HCT116 (cell line): Measurements from ENCODE around the gene NDUFV3. TPM values are rescaled to one million over a fixed set of nuclear protein-coding genes. Genes with fewer than 3 reads are reported as not detected.
A peak's percentile ranks its signal among the peaks of the same experiment; 100 is the strongest.

ENCODE experiments used
- ATAC-seq: fragments of 200-7000 bp; cut with Tn5 transposase; 2 replicates; pipeline ENCODE4 v1.9.1; 2020; ENCODE audit warnings: mild to moderate bottlenecking, moderate library complexity
- BruUV-seq: library from RNA; stranded (reverse); fragments of 400-500 nt; replicated peaks from 2 replicates; lab custom pipeline; 2021; lab: Mats Ljungman, UMichigan
- CTCF ChIA-PET: fragments of 300-600 bp; sonication (Branson Sonifier 250); formaldehyde crosslinking; loops from one replicate; lab custom pipeline; 2021; ENCODE audit warnings: antibody characterized with exemption; lab: Charles Lee
- POLR2A ChIA-PET: fragments of 300-600, 350-600 bp; sonication (Branson Sonifier 250); formaldehyde crosslinking; loops from one replicate; lab custom pipeline; 2021; ENCODE audit warnings: antibody characterized with exemption; lab: Charles Lee
- RAD21 ChIA-PET, 2 experiments: fragments of 300-600 bp; sonication (Branson Sonifier 250); formaldehyde crosslinking; loops; one replicate each; lab custom pipeline; 2023; ENCODE audit warnings: low total read pairs in 2 of 2; ENCODE audit not compliant: uncharacterized antibody in 2 of 2, unreplicated experiment in 2 of 2, low non-redundant PET in 1 of 2; lab: Charles Lee
- DNase-seq: peaks from one replicate; pipeline ENCODE4 v3.0.0-alpha.2; 2010; ENCODE audit warnings: low read depth, low spot score
- H2AFZ ChIP-seq: fragments of 200-600 bp; shearing (Covaris generic), sonication (generic); 2 replicates; pipeline ENCODE4 v1.6.1; 2017; ENCODE audit warnings: low read depth, mixed run types, mixed read lengths, antibody characterized with exemption, low read length; ENCODE audit not compliant: poor library complexity, severe bottlenecking
- H3K27ac ChIP-seq: 2 replicates; pipeline ENCODE4 v1.5.1; 2012; ENCODE audit warnings: low read depth, low read length
- H3K27me3 ChIP-seq: fragments of 200-600 bp; sonication (generic); 2 replicates; pipeline ENCODE4 v1.6.1; 2016; ENCODE audit warnings: mixed run types, low read length, mixed read lengths; ENCODE audit not compliant: insufficient read depth
- H3K36me3 ChIP-seq, 2 experiments: fragments of 200-500 bp in 1 of 2; fragments of 200-600 bp in 1 of 2; sonication (Bioruptor generic) in 1 of 2; sonication (generic) in 1 of 2; 2 replicates each; pipeline versions ENCODE4 v1.5.1 to v1.6.1; 2014 to 2016; ENCODE audit warnings: low read length in 2 of 2, inconsistent platforms in 1 of 2, mixed read lengths in 1 of 2, mixed run types in 1 of 2; ENCODE audit not compliant: insufficient read depth in 2 of 2, control insufficient read depth in 1 of 2
- H3K4me1 ChIP-seq, 2 experiments: fragments of 200-600 bp in 1 of 2; sonication (generic) in 1 of 2; 2 replicates each; pipeline versions ENCODE4 v1.5.1 to v1.6.1; 2012 to 2017; ENCODE audit warnings: low read length in 2 of 2, inconsistent platforms in 1 of 2, mild to moderate bottlenecking in 1 of 2, mixed read lengths in 1 of 2, mixed run types in 1 of 2, moderate library complexity in 1 of 2; ENCODE audit not compliant: insufficient read depth in 2 of 2, control insufficient read depth in 1 of 2
- H3K4me2 ChIP-seq: fragments of 200-600 bp; sonication (generic); 2 replicates; pipeline ENCODE4 v1.6.1; 2017; ENCODE audit warnings: mixed run types, low read length, mixed read lengths
- H3K4me3 ChIP-seq, 2 experiments: fragments of 200-600 bp in 1 of 2; sonication (generic) in 1 of 2; replicated peaks in 1 of 2; 2 replicates each; pipeline ENCODE4 v1.5.1; 2011 to 2016; ENCODE audit warnings: low read length in 2 of 2, control low read depth in 1 of 2, low read depth in 1 of 2, mild to moderate bottlenecking in 1 of 2, mixed read lengths in 1 of 2, mixed run types in 1 of 2
- H3K79me2 ChIP-seq: fragments of 200-600 bp; sonication (generic); 2 replicates; pipeline ENCODE4 v1.6.1; 2017; ENCODE audit warnings: mild to moderate bottlenecking, mixed run types, low read length, moderate library complexity, mixed read lengths; ENCODE audit not compliant: insufficient read depth
- H3K9ac ChIP-seq: fragments of 200-600 bp; sonication (generic); 2 replicates; pipeline ENCODE4 v1.6.1; 2016; ENCODE audit warnings: low read length, mixed read lengths
- H3K9me2 ChIP-seq: fragments of 200-600 bp; sonication (generic), shearing (Covaris generic); 2 replicates; pipeline ENCODE4 v1.6.1; 2017; ENCODE audit warnings: mixed run types, mild to moderate bottlenecking, moderate library complexity; ENCODE audit not compliant: insufficient read depth
- H3K9me3 ChIP-seq, 2 experiments: fragments of 200-500 bp in 1 of 2; fragments of 200-600 bp in 1 of 2; sonication (Bioruptor generic) in 1 of 2; sonication (generic) in 1 of 2; 2 replicates each; pipeline ENCODE4 v1.6.1; 2014 to 2017; ENCODE audit warnings: low read length in 2 of 2, mixed read lengths in 2 of 2, inconsistent platforms in 1 of 2, low read depth in 1 of 2, mild to moderate bottlenecking in 1 of 2, mixed run types in 1 of 2, moderate library complexity in 1 of 2; ENCODE audit not compliant: control insufficient read depth in 1 of 2, insufficient read depth in 1 of 2
- H4K20me1 ChIP-seq: fragments of 200-600 bp; sonication (generic), shearing (Covaris generic); 2 replicates; pipeline ENCODE4 v1.6.1; 2017; ENCODE audit warnings: mixed run types, mild to moderate bottlenecking, moderate library complexity; ENCODE audit not compliant: insufficient read depth
- ATF3 ChIP-seq: IDR thresholded peaks from 2 replicates; pipeline ENCODE4 v1.6.1; 2012
- CBX3 ChIP-seq: IDR thresholded peaks from 2 replicates; pipeline ENCODE4 v1.6.1; 2012; ENCODE audit warnings: low read depth
- EGR1 ChIP-seq: IDR thresholded peaks from 2 replicates; pipeline ENCODE4 v1.6.1; 2012; ENCODE audit warnings: low read depth
- ELF1 ChIP-seq: IDR thresholded peaks from 2 replicates; pipeline ENCODE4 v1.6.1; 2012; ENCODE audit warnings: low read depth, borderline replicate concordance
- EZH2 ChIP-seq: fragments of 200-600 bp; sonication (generic); IDR thresholded peaks from 2 replicates; pipeline ENCODE4 v1.6.1; 2017; ENCODE audit warnings: antibody characterized with exemption, mixed run types
- EZH2phosphoT487 ChIP-seq: fragments of 200-600 bp; IDR thresholded peaks from 2 replicates; pipeline ENCODE4 v1.6.1; 2018; ENCODE audit warnings: antibody characterized with exemption, borderline replicate concordance
- FOSL1 ChIP-seq: IDR thresholded peaks from 2 replicates; pipeline ENCODE4 v1.6.1; 2012; ENCODE audit warnings: low read depth
- JUND ChIP-seq: IDR thresholded peaks from 2 replicates; pipeline ENCODE4 v1.6.1; 2012
- POLR2A ChIP-seq: IDR thresholded peaks from 2 replicates; pipeline ENCODE4 v1.7.0; 2011; ENCODE audit warnings: borderline replicate concordance; ENCODE audit not compliant: insufficient read depth, insufficient read length; ENCODE audit errors: extremely low read depth
- POLR2AphosphoS5 ChIP-seq: IDR thresholded peaks from 2 replicates; pipeline ENCODE4 v1.6.1; 2011; ENCODE audit warnings: mild to moderate bottlenecking, low read depth, low read length, moderate library complexity
- RAD21 ChIP-seq: IDR thresholded peaks from 2 replicates; pipeline ENCODE4 v1.6.1; 2012; ENCODE audit warnings: low read depth, mild to moderate bottlenecking
- SIN3A ChIP-seq: IDR thresholded peaks from 2 replicates; pipeline ENCODE4 v1.6.1; 2012; ENCODE audit warnings: low read depth
- SRF ChIP-seq: IDR thresholded peaks from 2 replicates; pipeline ENCODE4 v1.6.1; 2012; ENCODE audit warnings: low read depth
- TCF7L2 ChIP-seq: IDR thresholded peaks from 2 replicates; pipeline ENCODE4 v1.7.0; 2011; ENCODE audit warnings: borderline replicate concordance, inconsistent platforms; ENCODE audit not compliant: insufficient read depth, insufficient read length; ENCODE audit errors: extremely low read depth
- YY1 ChIP-seq: IDR thresholded peaks from 2 replicates; pipeline ENCODE4 v1.6.1; 2011; ENCODE audit warnings: low read length, low read depth, moderate library complexity, mild to moderate bottlenecking; ENCODE audit not compliant: insufficient replicate concordance; ENCODE audit errors: extremely low read depth
- ZBTB33 ChIP-seq: IDR thresholded peaks from 2 replicates; pipeline ENCODE4 v1.6.1; 2011; ENCODE audit warnings: mild to moderate bottlenecking, low read length, moderate library complexity; ENCODE audit not compliant: insufficient replicate concordance; ENCODE audit errors: extremely low read depth
- ZFX ChIP-seq: fragments of 450-650 bp; IDR thresholded peaks from 2 replicates; pipeline ENCODE4 v1.6.1; 2017
- ZNF274 ChIP-seq: fragments of 200-500 bp; sonication (Bioruptor generic); IDR thresholded peaks from 2 replicates; pipeline ENCODE4 v1.6.1; 2014; ENCODE audit warnings: mild to moderate bottlenecking, low read depth, low read length, inconsistent platforms
- intact Hi-C: fragments of 100-400 bp; cut with micrococcal nuclease; formaldehyde crosslinking; loops from 2 replicates; pipeline ENCODE4 v1.10.0; 2022
- total RNA-seq: library from RNA; stranded (reverse); gene quantifications from one replicate; pipeline ENCODE4 v1.2.1, GENCODE V29; 2021; ENCODE audit not compliant: unreplicated experiment
- TF ChIP-seq, protein P1 (sequence below): IDR thresholded peaks from 2 replicates; pipeline ENCODE4 v1.6.1; 2012
- TF ChIP-seq, protein P2 (sequence below): IDR thresholded peaks from 2 replicates; pipeline ENCODE4 v1.6.1; 2012; ENCODE audit warnings: low read depth

The NDUFV3 gene
- total RNA-seq, 1 experiment from 2014 or later, result 35.2 TPM

DNA sequence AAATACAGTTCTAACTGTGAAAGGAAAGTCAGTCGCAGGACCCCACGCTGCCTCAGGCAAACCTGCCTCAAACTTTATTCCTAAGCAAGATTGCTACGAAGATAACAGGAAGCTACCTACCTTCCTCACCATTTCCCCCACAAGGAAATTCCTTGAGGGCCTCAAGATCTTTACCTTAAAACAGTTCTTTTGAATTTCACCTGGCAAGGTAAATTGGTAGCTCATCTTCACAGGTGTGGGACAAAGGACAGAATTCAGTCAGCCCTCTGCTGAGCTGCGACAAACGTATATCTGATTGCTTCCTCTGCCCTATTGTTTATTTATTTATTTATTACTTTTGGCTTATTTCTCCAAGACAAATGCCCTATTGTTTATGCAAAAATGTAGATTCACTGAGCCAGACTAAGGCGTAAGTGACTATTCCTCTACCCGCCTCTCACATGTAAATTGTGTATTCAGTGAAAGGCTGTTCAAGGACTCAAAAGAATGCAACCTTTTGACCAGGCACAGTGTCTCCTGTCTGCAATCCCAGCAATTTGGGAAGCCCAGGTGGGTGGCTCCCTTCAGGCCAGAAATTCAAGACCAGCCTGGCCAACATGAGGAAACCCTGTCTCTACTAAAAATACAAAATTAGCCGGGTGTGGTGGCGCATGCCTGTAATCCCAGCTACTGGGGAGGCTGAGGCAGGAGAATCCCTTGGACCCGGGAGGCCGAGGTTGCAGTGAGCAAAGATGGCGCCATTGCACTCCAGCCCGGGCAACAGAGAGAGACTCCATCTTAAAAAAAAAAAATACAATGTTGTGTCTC lies 63.9 kb downstream of the NDUFV3 start:
- BruUV-seq, result no TSS peak
- ChIA-PET RAD21 (no interaction called here), CTCF (interaction anchor here (1.0 kb wide), 1 partner anchor 11 kb away, joined by 4 read pairs; no protein-coding TSS in a partner anchor), POLR2A (interaction anchor here (1.5 kb wide), 1 partner anchor 17 kb away, joined by 7 read pairs; the partner anchor contains the start of gene PKNOX1)
- intact Hi-C loops, result no loop called here
- H3K27ac ChIP-seq, result peak overlapping the region; percentile 91
- peaks cover 32 to 34% of the 10 kb centered on the region in 2 experiments for H3K4me1 ChIP-seq
- peak overlapping the region; percentile 31 for H2AFZ ChIP-seq
- no peaks in the 10 kb centered on the region for H3K27me3 ChIP-seq
- ATAC-seq (no peak), DNase-seq (no peak)
- no peaks in the 10 kb centered on the region for H3K9me2 ChIP-seq
- H3K9ac ChIP-seq, result peak overlapping the region; percentile 45; the same call in 1 of the 2 replicates
- no peaks in the 10 kb centered on the region for H3K36me3 ChIP-seq
- no peaks in the 10 kb centered on the region for H3K79me2 ChIP-seq
- peak overlapping the region; percentile 70 for H3K4me2 ChIP-seq
- no peaks in the 10 kb centered on the region for H3K9me3 ChIP-seq
- H3K4me3 ChIP-seq, result no peak overlapping the region; a peak in 1 of 4 replicates
- no peak for TF ChIP-seq ZNF274
- no peak for TF ChIP-seq POLR2A
- no peak for TF ChIP-seq EZH2phosphoT487
- TF ChIP-seq YY1, result no peak
- TF ChIP-seq, protein P1, sequence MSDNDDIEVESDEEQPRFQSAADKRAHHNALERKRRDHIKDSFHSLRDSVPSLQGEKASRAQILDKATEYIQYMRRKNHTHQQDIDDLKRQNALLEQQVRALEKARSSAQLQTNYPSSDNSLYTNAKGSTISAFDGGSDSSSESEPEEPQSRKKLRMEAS, result no peak
- TF ChIP-seq POLR2AphosphoS5, result no peak
- TF ChIP-seq EGR1, result no peak
- TF ChIP-seq CBX3, result no peak
- no peak for TF ChIP-seq FOSL1
- no peak for TF ChIP-seq SIN3A
- TF ChIP-seq, protein P2, sequence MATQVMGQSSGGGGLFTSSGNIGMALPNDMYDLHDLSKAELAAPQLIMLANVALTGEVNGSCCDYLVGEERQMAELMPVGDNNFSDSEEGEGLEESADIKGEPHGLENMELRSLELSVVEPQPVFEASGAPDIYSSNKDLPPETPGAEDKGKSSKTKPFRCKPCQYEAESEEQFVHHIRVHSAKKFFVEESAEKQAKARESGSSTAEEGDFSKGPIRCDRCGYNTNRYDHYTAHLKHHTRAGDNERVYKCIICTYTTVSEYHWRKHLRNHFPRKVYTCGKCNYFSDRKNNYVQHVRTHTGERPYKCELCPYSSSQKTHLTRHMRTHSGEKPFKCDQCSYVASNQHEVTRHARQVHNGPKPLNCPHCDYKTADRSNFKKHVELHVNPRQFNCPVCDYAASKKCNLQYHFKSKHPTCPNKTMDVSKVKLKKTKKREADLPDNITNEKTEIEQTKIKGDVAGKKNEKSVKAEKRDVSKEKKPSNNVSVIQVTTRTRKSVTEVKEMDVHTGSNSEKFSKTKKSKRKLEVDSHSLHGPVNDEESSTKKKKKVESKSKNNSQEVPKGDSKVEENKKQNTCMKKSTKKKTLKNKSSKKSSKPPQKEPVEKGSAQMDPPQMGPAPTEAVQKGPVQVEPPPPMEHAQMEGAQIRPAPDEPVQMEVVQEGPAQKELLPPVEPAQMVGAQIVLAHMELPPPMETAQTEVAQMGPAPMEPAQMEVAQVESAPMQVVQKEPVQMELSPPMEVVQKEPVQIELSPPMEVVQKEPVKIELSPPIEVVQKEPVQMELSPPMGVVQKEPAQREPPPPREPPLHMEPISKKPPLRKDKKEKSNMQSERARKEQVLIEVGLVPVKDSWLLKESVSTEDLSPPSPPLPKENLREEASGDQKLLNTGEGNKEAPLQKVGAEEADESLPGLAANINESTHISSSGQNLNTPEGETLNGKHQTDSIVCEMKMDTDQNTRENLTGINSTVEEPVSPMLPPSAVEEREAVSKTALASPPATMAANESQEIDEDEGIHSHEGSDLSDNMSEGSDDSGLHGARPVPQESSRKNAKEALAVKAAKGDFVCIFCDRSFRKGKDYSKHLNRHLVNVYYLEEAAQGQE, result no peak
- TF ChIP-seq RAD21, result no peak
- no peak for TF ChIP-seq SRF
- TF ChIP-seq ATF3, result no peak
- no peak for TF ChIP-seq TCF7L2
- no peak for TF ChIP-seq ZBTB33
- TF ChIP-seq JUND, result no peak
- no peak for TF ChIP-seq EZH2
- no peak for TF ChIP-seq ZFX
- TF ChIP-seq ELF1, result no peak
- H4K20me1 ChIP-seq, result no peaks in the 10 kb centered on the region
